Measurements from ENCODE around the gene STK32C. TPM values are rescaled to one million over a fixed set of nuclear protein-coding genes. Genes with fewer than 3 reads are reported as not detected.

Gene STK32C
- total RNA-seq, 4 donors from 2014 or later = 4.8 to 6.4 (median 5.7) TPM

DNA sequence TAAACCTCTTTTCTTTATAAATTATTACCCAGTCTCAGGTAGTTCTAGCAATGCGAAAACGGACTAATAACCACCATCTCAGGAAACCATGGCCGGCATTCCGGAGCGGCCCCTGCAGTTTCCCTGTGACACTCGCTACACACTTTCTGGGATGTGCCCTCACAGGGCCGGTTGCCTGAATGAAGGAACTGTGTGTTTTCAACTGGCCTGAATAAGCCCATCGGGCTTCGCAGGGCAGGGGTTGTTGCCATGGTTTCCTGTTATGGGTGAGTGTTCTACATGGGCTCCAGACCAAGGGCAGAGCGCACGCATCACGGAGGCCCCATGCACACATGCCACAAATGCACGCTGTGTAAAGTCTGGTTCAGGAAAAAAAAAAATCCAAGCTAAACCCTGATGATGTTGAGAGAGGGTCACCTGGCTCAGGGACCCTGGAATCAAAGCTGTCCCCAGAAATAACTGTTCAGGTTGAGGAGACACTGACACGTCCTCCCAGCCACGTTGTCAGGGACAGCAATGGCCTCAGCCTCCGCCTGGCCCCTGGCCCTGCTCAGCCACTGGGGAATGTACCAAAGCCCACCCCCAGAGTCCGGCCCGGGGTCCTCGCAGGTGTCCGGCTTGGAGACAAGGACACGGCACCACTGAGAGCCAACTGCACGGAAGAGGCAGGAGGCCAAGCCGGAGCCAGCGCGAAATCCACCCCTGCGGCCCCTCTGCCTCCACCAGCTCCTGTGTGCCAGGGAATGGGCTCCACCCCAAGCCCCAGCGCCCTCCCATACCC is 47.9 kb downstream of the STK32C start:
- DNase-seq (ENCODE audit: low spot score in 2 of 2) = no peak
- TF ChIP-seq, protein P1, sequence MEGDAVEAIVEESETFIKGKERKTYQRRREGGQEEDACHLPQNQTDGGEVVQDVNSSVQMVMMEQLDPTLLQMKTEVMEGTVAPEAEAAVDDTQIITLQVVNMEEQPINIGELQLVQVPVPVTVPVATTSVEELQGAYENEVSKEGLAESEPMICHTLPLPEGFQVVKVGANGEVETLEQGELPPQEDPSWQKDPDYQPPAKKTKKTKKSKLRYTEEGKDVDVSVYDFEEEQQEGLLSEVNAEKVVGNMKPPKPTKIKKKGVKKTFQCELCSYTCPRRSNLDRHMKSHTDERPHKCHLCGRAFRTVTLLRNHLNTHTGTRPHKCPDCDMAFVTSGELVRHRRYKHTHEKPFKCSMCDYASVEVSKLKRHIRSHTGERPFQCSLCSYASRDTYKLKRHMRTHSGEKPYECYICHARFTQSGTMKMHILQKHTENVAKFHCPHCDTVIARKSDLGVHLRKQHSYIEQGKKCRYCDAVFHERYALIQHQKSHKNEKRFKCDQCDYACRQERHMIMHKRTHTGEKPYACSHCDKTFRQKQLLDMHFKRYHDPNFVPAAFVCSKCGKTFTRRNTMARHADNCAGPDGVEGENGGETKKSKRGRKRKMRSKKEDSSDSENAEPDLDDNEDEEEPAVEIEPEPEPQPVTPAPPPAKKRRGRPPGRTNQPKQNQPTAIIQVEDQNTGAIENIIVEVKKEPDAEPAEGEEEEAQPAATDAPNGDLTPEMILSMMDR (IDR thresholded peaks at IDR 0.05) = no peak
- no peak for TF ChIP-seq POLR2A (IDR thresholded peaks at IDR 0.05)
- intact Hi-C loops (cut with DNase I; ENCODE audit: low total_unique reads) = no loop called here
- WGBS, 2 donors = 91% methylated on average over 22 to 27 of the region's 27 CpGs
- no peak overlapping the region for H3K4me3 ChIP-seq (ENCODE audit: low read depth, poor library complexity, severe bottlenecking)

DNA sequence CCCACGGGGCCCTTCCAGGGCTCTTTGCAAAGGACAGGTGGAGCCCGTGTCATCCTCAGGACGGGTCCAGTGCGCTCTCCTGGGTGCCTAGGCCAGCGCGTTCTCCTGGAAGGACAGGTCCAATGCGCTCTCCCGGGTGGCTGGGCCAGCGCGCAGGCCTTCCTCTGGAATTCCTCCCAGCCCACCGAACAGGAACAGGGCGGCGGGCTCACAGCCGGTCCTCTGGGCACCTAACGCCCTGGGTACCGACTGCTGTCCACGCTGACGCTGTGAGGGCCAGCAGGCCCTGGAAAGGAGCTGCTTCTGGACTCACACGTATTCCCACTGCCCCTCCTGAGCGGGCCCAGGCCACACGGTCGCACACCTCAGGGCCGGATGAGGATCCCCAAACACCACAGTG is 49.3 kb downstream of the STK32C start:
- no peak for DNase-seq (ENCODE audit: low spot score in 2 of 2)
- intact Hi-C loops (cut with DNase I; ENCODE audit: low total_unique reads) = no loop called here
- 83 to 91% methylated on average over 10 to 20 of the region's 23 CpGs for WGBS, 2 donors
- H3K4me3 ChIP-seq (ENCODE audit: low read depth, poor library complexity, severe bottlenecking) = no peak overlapping the region
- TF ChIP-seq POLR2A (IDR thresholded peaks at IDR 0.05) = no peak
- TF ChIP-seq, protein P1 (IDR thresholded peaks at IDR 0.05) = no peak

DNA sequence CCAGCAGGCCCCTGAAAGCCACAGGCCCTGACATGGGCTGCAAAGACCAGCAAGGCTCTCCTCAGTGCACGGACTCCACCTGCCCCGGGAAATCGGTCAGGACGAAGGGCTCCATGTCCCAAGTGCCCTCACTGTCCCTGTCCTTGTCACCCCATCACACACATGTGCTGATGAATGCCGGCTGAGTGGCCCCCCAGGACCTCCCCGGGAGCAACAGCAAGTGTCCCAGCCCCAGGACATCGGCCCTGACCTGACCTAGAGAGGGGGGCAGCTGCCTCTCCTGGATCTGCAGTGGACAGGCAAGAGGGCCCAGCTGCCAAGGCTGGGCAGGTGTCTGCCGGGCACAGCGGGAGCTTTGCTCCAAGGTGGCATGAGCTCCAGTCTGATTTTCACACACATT is 49.8 kb downstream of the STK32C start:
- no peak overlapping the region for H3K4me3 ChIP-seq (ENCODE audit: low read depth, poor library complexity, severe bottlenecking)
- 92 to 95% methylated on average over 8 of the region's 9 CpGs for WGBS, 2 donors
- DNase-seq (ENCODE audit: low spot score in 2 of 2) = no peak
- TF ChIP-seq, protein P1 (IDR thresholded peaks at IDR 0.05) = no peak
- TF ChIP-seq POLR2A (IDR thresholded peaks at IDR 0.05) = no peak
- intact Hi-C loops (cut with DNase I; ENCODE audit: low total_unique reads) = no loop called here

DNA sequence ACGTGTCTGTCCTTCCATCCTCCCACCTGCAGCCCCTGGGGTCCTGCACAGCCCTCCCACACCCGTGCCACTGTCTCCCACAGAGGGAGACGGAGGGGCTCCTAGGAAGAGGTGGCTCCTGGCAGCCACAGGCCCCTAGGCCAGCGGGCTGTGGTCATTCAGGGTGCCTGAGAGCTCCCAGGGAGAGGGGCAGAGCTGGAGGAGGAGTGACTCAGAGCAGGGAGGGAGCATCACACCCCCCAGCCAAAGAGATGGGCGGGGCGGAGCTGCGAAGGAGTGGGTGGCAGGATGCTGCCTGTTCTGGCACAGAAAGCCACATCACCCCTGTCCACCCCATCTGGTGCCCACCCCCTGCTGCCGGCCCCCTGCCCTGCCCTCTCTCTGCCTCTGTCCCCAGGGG is 50.5 kb downstream of the STK32C start:
- no peak for TF ChIP-seq POLR2A (IDR thresholded peaks at IDR 0.05)
- TF ChIP-seq, protein P1 (IDR thresholded peaks at IDR 0.05) = no peak
- no peak for DNase-seq (ENCODE audit: low spot score in 2 of 2)
- H3K4me3 ChIP-seq (ENCODE audit: low read depth, poor library complexity, severe bottlenecking) = no peak overlapping the region
- intact Hi-C loops (cut with DNase I; ENCODE audit: low total_unique reads) = no loop called here
- WGBS, 2 donors = 60 to 66% methylated on average over 8 of the region's 8 CpGs

DNA sequence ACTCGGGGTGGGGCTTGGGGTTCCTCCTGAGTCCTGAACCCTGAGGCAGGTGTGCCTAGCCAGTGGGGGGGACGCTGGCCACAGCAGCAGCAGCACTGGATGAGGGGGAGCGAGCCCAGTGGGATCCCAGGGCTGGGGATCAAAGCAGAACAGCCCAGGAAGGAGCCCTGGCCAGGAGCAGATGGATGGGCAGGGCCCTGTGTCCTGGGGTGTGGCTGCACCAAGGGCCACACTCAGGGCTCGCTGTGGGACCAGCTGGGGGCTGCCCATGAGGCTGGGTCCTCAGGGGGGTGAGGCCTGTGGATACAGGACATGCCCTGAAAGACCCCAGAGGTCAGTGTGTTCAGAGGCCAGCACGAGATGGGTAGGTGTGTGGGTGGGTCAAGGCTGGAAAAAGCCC is 50.9 kb downstream of the STK32C start:
- intact Hi-C loops (cut with DNase I; ENCODE audit: low total_unique reads) = no loop called here
- TF ChIP-seq, protein P1 (IDR thresholded peaks at IDR 0.05) = no peak
- no peak for TF ChIP-seq POLR2A (IDR thresholded peaks at IDR 0.05)
- DNase-seq (ENCODE audit: low spot score in 2 of 2) = no peak
- H3K4me3 ChIP-seq (ENCODE audit: low read depth, poor library complexity, severe bottlenecking) = no peak overlapping the region
- 69 to 86% methylated on average over 4 to 5 of the region's 5 CpGs for WGBS, 2 donors
